ENCODE results near the gene GNGT1. TPM values are rescaled to one million over a fixed set of nuclear protein-coding genes. Genes with fewer than 3 reads are reported as not detected.

GNGT1 gene
- total RNA-seq, 1 donor from 2014 or later, result not detected

- TF ChIP-seq, protein P1, sequence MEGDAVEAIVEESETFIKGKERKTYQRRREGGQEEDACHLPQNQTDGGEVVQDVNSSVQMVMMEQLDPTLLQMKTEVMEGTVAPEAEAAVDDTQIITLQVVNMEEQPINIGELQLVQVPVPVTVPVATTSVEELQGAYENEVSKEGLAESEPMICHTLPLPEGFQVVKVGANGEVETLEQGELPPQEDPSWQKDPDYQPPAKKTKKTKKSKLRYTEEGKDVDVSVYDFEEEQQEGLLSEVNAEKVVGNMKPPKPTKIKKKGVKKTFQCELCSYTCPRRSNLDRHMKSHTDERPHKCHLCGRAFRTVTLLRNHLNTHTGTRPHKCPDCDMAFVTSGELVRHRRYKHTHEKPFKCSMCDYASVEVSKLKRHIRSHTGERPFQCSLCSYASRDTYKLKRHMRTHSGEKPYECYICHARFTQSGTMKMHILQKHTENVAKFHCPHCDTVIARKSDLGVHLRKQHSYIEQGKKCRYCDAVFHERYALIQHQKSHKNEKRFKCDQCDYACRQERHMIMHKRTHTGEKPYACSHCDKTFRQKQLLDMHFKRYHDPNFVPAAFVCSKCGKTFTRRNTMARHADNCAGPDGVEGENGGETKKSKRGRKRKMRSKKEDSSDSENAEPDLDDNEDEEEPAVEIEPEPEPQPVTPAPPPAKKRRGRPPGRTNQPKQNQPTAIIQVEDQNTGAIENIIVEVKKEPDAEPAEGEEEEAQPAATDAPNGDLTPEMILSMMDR (IDR thresholded peaks at IDR 0.05; ENCODE audit: borderline replicate concordance), result no peak
- intact Hi-C loops (cut with micrococcal nuclease), result no loop called here
- no peak for DNase-seq
Measured at GRCh38 chr7:93945083-93945482, 38.7 kb downstream of the GNGT1 start.

DNA sequence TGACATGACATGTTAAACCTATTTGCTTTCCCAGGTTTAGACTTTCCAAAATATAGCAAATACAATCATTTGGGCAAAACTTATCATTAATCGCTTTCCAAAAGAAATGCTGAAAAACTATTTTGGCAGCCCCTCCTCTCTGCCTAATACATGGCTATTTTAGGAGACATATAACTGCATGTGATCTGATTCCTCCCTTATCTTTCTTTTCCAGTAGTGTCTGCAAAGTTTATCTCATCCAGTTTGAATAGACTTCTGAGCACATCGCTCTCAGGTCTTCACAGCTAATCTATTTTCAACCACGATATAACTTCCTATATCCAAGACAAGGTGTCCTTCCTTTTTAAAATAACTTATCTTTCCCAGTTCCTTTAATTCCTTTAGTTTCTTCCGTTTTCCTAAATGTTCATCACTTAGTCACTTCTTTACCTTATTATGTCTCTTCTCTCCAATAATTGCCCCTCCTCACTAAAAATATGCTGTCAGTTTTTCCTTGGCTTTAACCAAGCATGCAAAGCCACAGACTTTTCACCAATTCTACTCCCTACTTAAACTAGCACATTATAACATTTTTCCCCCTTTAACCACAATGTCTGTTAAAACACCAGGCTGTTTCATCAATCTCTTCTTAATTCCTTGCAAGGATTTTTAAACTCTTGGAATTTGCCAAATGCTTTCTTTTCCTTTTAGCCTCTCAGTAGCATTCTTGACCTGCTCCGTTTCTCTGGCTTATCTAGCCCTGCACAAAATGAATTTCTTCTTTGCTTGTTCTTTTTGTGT, 39.6 kb downstream of the GNGT1 start:
- TF ChIP-seq, protein P1 (IDR thresholded peaks at IDR 0.05; ENCODE audit: borderline replicate concordance), result no peak
- Histone ChIP-seq H3K27me3 (ENCODE audit: low read depth) (no peaks in the 10 kb centered on the region), H3K4me1 (peaks cover 33% of the 10 kb centered on the region), H3K9me3 (replicated peaks) (no peaks in the 10 kb centered on the region), H3K27ac (replicated peaks) (peak overlapping the region; percentile 81), H3K4me3 (no peak overlapping the region), H3K36me3 (no peaks in the 10 kb centered on the region)
- DNase-seq, result no peak
- intact Hi-C loops (cut with micrococcal nuclease), result no loop called here

More at GRCh38 chr7:93945083-93945482, 38.7 kb downstream of the GNGT1 start:
- H3K27ac ChIP-seq (replicated peaks), result peak overlapping the region; percentile 81
- H3K27me3 ChIP-seq (ENCODE audit: low read depth), result no peaks in the 10 kb centered on the region
- H3K9me3 ChIP-seq (replicated peaks), result no peaks in the 10 kb centered on the region
- H3K4me1 ChIP-seq, result peaks cover 33% of the 10 kb centered on the region
- H3K4me3 ChIP-seq, result no peak overlapping the region
- H3K36me3 ChIP-seq, result no peaks in the 10 kb centered on the region

- no peaks in the 10 kb centered on the region for H3K27me3 ChIP-seq (ENCODE audit: low read depth)
- no peaks in the 10 kb centered on the region for H3K36me3 ChIP-seq
- DNase-seq, result no peak
- intact Hi-C loops (cut with micrococcal nuclease), result no loop called here
- TF ChIP-seq, protein P1 (IDR thresholded peaks at IDR 0.05; ENCODE audit: borderline replicate concordance), result no peak
- no peak overlapping the region for H3K4me3 ChIP-seq
- peaks cover 33% of the 10 kb centered on the region for H3K4me1 ChIP-seq
- H3K9me3 ChIP-seq (replicated peaks), result no peaks in the 10 kb centered on the region
- H3K27ac ChIP-seq (replicated peaks), result no peak overlapping the region
Measured at GRCh38 chr7:93948106-93948505, 41.7 kb downstream of the GNGT1 start.

DNA sequence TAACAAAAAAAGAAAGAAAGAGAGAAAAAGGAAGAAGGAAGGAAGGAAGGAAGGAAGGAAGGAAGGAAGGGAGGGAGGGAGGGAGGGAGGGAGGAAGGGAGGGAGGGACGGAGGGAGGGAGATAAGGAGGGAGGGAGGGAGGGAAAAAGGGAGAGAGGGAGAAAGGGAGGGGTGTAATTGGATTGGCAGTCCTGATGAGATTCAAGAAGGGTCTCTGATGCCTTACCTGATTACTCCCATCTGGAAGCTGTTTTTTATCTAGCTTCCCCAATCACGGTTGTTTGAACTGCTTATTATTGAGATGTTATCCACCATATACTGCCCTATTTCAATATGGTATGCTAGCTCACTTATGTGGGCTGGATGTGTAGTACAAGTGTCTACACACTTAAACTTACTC, 42.5 kb downstream of the GNGT1 start:
- Histone ChIP-seq H3K4me1 (peaks cover 31% of the 10 kb centered on the region), H3K27ac (replicated peaks) (peak overlapping the region; percentile 13), H3K36me3 (no peaks in the 10 kb centered on the region), H3K27me3 (ENCODE audit: low read depth) (no peaks in the 10 kb centered on the region), H3K9me3 (replicated peaks) (no peaks in the 10 kb centered on the region), H3K4me3 (no peak overlapping the region)
- TF ChIP-seq, protein P1 (IDR thresholded peaks at IDR 0.05; ENCODE audit: borderline replicate concordance), result no peak
- intact Hi-C loops (cut with micrococcal nuclease), result no loop called here
- no peak for DNase-seq

GRCh38 chr7:93949423-93949822, 43.1 kb downstream of the GNGT1 start:
- peak overlapping the region; percentile 13 for H3K27ac ChIP-seq (replicated peaks)
- no peak for DNase-seq
- H3K27me3 ChIP-seq (ENCODE audit: low read depth), result no peaks in the 10 kb centered on the region
- no peaks in the 10 kb centered on the region for H3K36me3 ChIP-seq
- intact Hi-C loops (cut with micrococcal nuclease), result no loop called here
- no peak overlapping the region for H3K4me3 ChIP-seq
- TF ChIP-seq, protein P1 (IDR thresholded peaks at IDR 0.05; ENCODE audit: borderline replicate concordance), result no peak
- peaks cover 25% of the 10 kb centered on the region for H3K4me1 ChIP-seq
- H3K9me3 ChIP-seq (replicated peaks), result no peaks in the 10 kb centered on the region
